Liver (tissue), 9 donors: ENCODE data around the gene TBX21. TPM values are rescaled to one million over a fixed set of nuclear protein-coding genes. Genes with fewer than 3 reads are reported as not detected.
"Not testable (repeated sequence)": the region's sequence is repeated elsewhere in the genome, so short reads cannot be mapped to it uniquely, and the experiment has no call there.

Source experiments
- DNase-seq: peaks from one replicate; pipeline ENCODE4 v3.0.0-alpha.2; 2017; ENCODE audit warnings: low spot score
- H3K27ac ChIP-seq, 2 donors: one replicate each; pipeline ENCODE4 v1.7.0; 2013; ENCODE audit warnings: inconsistent platforms in 2 of 2, low read length in 2 of 2, control low read depth in 1 of 2, low read depth in 1 of 2, mild to moderate bottlenecking in 1 of 2
- H3K27me3 ChIP-seq, 4 donors: one replicate each; pipeline versions ENCODE4 v1.6.1 to v1.7.0; 2013; ENCODE audit warnings: low read length in 3 of 4, inconsistent platforms in 1 of 4, mild to moderate bottlenecking in 1 of 4, moderate library complexity in 1 of 4; ENCODE audit not compliant: control insufficient read depth in 4 of 4, insufficient read depth in 4 of 4
- H3K36me3 ChIP-seq, 4 donors: one replicate each; pipeline versions ENCODE4 v1.6.1 to v1.7.0; 2013; ENCODE audit warnings: low read length in 3 of 4, mild to moderate bottlenecking in 3 of 4, low read depth in 1 of 4, moderate library complexity in 1 of 4; ENCODE audit not compliant: control insufficient read depth in 4 of 4, insufficient read depth in 3 of 4
- H3K4me1 ChIP-seq, 4 donors: one replicate each; pipeline versions ENCODE4 v1.6.1 to v1.7.0; 2013; ENCODE audit warnings: low read length in 3 of 4, mild to moderate bottlenecking in 3 of 4, moderate library complexity in 1 of 4; ENCODE audit not compliant: control insufficient read depth in 4 of 4, insufficient read depth in 4 of 4
- H3K4me3 ChIP-seq, 3 donors: one replicate each; pipeline versions ENCODE4 v1.6.1 to v1.7.0; 2013; ENCODE audit warnings: low read length in 3 of 3, control low read depth in 1 of 3, low read depth in 1 of 3, mild to moderate bottlenecking in 1 of 3
- H3K9ac ChIP-seq, 2 donors: one replicate each; pipeline ENCODE4 v1.7.0; 2013; ENCODE audit warnings: low read length in 2 of 2, mild to moderate bottlenecking in 2 of 2, moderate library complexity in 2 of 2, control low read depth in 1 of 2, low read depth in 1 of 2
- H3K9me3 ChIP-seq, 4 donors: one replicate each; pipeline versions ENCODE4 v1.6.1 to v1.7.0; 2013; ENCODE audit warnings: low read length in 3 of 4; ENCODE audit not compliant: control insufficient read depth in 4 of 4
- CTCF ChIP-seq: fragments of 150-350 bp; IDR thresholded peaks from 2 replicates; pipeline ENCODE4 v1.5.1; 2017; ENCODE audit warnings: improper control_type of control experiment, low read depth, low read length; ENCODE audit not compliant: missing input control
- EGR1 ChIP-seq, 2 donors: IDR thresholded peaks; 2 replicates each; pipeline ENCODE4 v1.6.1; 2016 to 2018; ENCODE audit warnings: antibody characterized with exemption in 2 of 2, low read depth in 2 of 2
- FOXA1 ChIP-seq: IDR thresholded peaks from 2 replicates; pipeline ENCODE4 v1.6.1; 2016; ENCODE audit warnings: antibody characterized with exemption
- FOXA2 ChIP-seq: IDR thresholded peaks from 2 replicates; pipeline ENCODE4 v1.6.1; 2016; ENCODE audit warnings: antibody characterized with exemption
- GABPA ChIP-seq, 2 donors: IDR thresholded peaks in 1 of 2; conservative IDR thresholded peaks in 1 of 2; 2 replicates each; pipeline ENCODE4 v1.6.1; 2016; ENCODE audit warnings: antibody characterized with exemption in 2 of 2, mild to moderate bottlenecking in 1 of 2, moderate library complexity in 1 of 2
- HNF4G ChIP-seq: IDR thresholded peaks from 2 replicates; pipeline ENCODE4 v1.6.1; 2016; ENCODE audit warnings: antibody characterized with exemption
- JUND ChIP-seq, 2 donors: IDR thresholded peaks; 2 replicates each; pipeline ENCODE4 v1.6.1; 2016; ENCODE audit warnings: antibody characterized with exemption in 2 of 2
- NR2F2 ChIP-seq: IDR thresholded peaks from 2 replicates; pipeline ENCODE4 v1.6.1; 2016; ENCODE audit warnings: antibody characterized with exemption
- RAD21 ChIP-seq, 2 donors: IDR thresholded peaks; 2 replicates each; pipeline ENCODE4 v1.6.1; 2016; ENCODE audit warnings: antibody characterized with exemption in 2 of 2, mild to moderate bottlenecking in 2 of 2
- REST ChIP-seq: IDR thresholded peaks from 2 replicates; pipeline ENCODE4 v1.6.1; 2016; ENCODE audit warnings: antibody characterized with exemption, mild to moderate bottlenecking
- TAF1 ChIP-seq: conservative IDR thresholded peaks from 2 replicates; pipeline ENCODE4 v1.6.1; 2016; ENCODE audit warnings: antibody characterized with exemption, mild to moderate bottlenecking
- ZBTB33 ChIP-seq: IDR thresholded peaks from 2 replicates; pipeline ENCODE4 v1.6.1; 2016; ENCODE audit warnings: antibody characterized with exemption
- WGBS: extraction: QIAGEN DNeasy Blood & Tissue Kit; methylation state at CpG from one replicate; pipeline ENCODE4 v1.1.7; 2013; 5-methylcytosine and 5-hydroxymethylcytosine counted together
- polyA plus RNA-seq, 2 donors: library from polyadenylated mRNA; stranded (reverse) in 1 of 2; unstranded in 1 of 2; fragments of 200-250 nt in 1 of 2; fragments of >200 nt in 1 of 2; fragmentation: Nextera tagmentation in 1 of 2; extraction: Ambion mirVana in 1 of 2; gene quantifications; one replicate each; pipeline versions ENCODE4 v1.2.1 to v1.2.3, GENCODE V29; 2013 to 2015
- total RNA-seq, 2 donors: library from RNA; depleted of rRNA; stranded (reverse); fragments of >200 nt; gene quantifications; one replicate each; pipeline ENCODE4 v1.2.3, GENCODE V29; 2014
- donor health status: healthy.
- donor health status: healthy.
- donor health status: healthy.
- donor health status: healthy.
- donor health status: healthy.

Gene TBX21
- total and polyA plus RNA-seq, 4 donors, result 0.19 to 0.59 (median 0.25) TPM; not detected in 1

- WGBS, result 72% methylated on average over 17 of the region's 17 CpGs
- DNase-seq, result no peak
- Histone ChIP-seq H3K9me3 (no peaks in the 10 kb centered on the region), H3K9ac (no peak overlapping the region), H3K36me3 (no peaks in the 10 kb centered on the region), H3K4me1 (peaks cover 3 to 11% (median 4%) of the 10 kb centered on the region in 4 donors), H3K27me3 (peaks cover 0 to 6% (median 5%) of the 10 kb centered on the region in 4 donors), H3K27ac (no peak overlapping the region), H3K4me3 (no peak overlapping the region)
- TF ChIP-seq GABPA (IDR thresholded peaks at IDR 0.05 in 1 of 2, conservative IDR thresholded peaks at IDR 0.05 in 1 of 2) (no peak), EGR1 (IDR thresholded peaks at IDR 0.05; ENCODE audit: low read depth in 2 of 2) (no peak), JUND (IDR thresholded peaks at IDR 0.05) (no peak), TAF1 (no peak), HNF4G (no peak)
Measured at GRCh38 chr17:47736501-47737495, 3.8 kb downstream of the TBX21 start.

- WGBS, result 89% methylated on average over 7 of the region's 7 CpGs
- H3K4me1 ChIP-seq, result peaks cover 3 to 9% (median 4%) of the 10 kb centered on the region in 4 donors
- H3K9me3 ChIP-seq, result no peaks in the 10 kb centered on the region
- no peaks in the 10 kb centered on the region for H3K36me3 ChIP-seq
- TF ChIP-seq NR2F2 (no peak), ZBTB33 (no peak), HNF4G (no peak), EGR1 (IDR thresholded peaks at IDR 0.05; ENCODE audit: low read depth in 2 of 2) (no peak)
- H3K27ac ChIP-seq, result no peak overlapping the region
- DNase-seq, result no peak
- no peak overlapping the region for H3K9ac ChIP-seq
- no peak overlapping the region for H3K4me3 ChIP-seq
- H3K27me3 ChIP-seq, result peaks cover 0 to 4% (median 1%) of the 10 kb centered on the region in 4 donors
Measured at GRCh38 chr17:47738178-47738577, 5.1 kb downstream of the TBX21 start.

GRCh38 chr17:47739150-47739549 is 6.1 kb downstream of the TBX21 start:
- peaks cover 0 to under 1% (median 0%) of the 10 kb centered on the region in 4 donors for H3K4me1 ChIP-seq
- TF ChIP-seq EGR1 (IDR thresholded peaks at IDR 0.05; ENCODE audit: low read depth in 2 of 2), result no peak
- no peak for TF ChIP-seq JUND (IDR thresholded peaks at IDR 0.05)
- no peak for TF ChIP-seq NR2F2
- TF ChIP-seq RAD21 (IDR thresholded peaks at IDR 0.05), result no peak
- TF ChIP-seq FOXA2, result no peak
- TF ChIP-seq FOXA1, result no peak
- TF ChIP-seq CTCF, result no peak
- no peak for TF ChIP-seq REST
- WGBS, result 82% methylated on average over 8 of the region's 8 CpGs
- DNase-seq, result no peak
- no peak overlapping the region for H3K9ac ChIP-seq
- H3K36me3 ChIP-seq, result no peaks in the 10 kb centered on the region
- H3K4me3 ChIP-seq, result no peak overlapping the region
- H3K27me3 ChIP-seq, result peaks cover 0 to 4% (median 1%) of the 10 kb centered on the region in 4 donors
- H3K27ac ChIP-seq, result no peak overlapping the region
- H3K9me3 ChIP-seq, result no peaks in the 10 kb centered on the region

- not testable (repeated sequence) for H3K4me1 ChIP-seq, H3K9me3 ChIP-seq, H3K9ac ChIP-seq, H3K36me3 ChIP-seq, DNase-seq, H3K4me3 ChIP-seq, H3K27ac ChIP-seq, H3K27me3 ChIP-seq
- 83% methylated on average over 12 of the region's 12 CpGs for WGBS
Measured at GRCh38 chr17:47739945-47740344, 6.9 kb downstream of the TBX21 start.
